ENCODE results near the gene RFX1.
A peak's percentile ranks its signal among the peaks of the same experiment; 100 is the strongest.
"Not testable (repeated sequence)": the region's sequence is repeated elsewhere in the genome, so short reads cannot be mapped to it uniquely, and the experiment has no call there.

RFX1 gene

GRCh38 chr19:13978351-13979243 lies 27.5 kb downstream of the RFX1 start:
- DNase-seq = peak; percentile 68

- DNase-seq = no peak
Measured at GRCh38 chr19:13977803-13978202, 28.3 kb downstream of the RFX1 start.

GRCh38 chr19:13976446-13976845 lies 29.7 kb downstream of the RFX1 start:
- DNase-seq = no peak

- DNase-seq = no peak
Measured at GRCh38 chr19:13975870-13976269, 30.2 kb downstream of the RFX1 start.

DNA sequence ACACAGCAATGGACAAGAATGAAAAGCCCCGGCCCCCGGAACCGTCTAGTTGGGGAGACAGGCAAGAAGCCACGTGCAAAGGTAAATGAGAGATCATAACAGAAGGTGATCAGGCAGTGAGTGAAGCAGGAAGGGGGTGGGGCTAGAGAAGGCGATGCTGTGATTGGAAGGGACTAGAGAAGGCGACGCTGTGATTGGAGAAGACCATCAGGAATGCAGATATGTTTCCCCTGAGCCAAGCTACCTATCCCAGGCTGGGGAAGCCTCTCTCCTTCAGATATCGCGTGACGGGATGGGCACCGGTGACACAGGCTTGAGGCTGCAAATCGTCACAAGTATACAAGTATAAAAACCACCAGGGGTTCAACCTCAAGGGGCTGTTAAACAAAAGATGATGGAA lies 32.0 kb downstream of the RFX1 start:
- no peak for DNase-seq

- DNase-seq = not testable (repeated sequence)
Measured at GRCh38 chr19:13973479-13973878, 32.6 kb downstream of the RFX1 start.

GRCh38 chr19:13972368-13973155 lies 33.6 kb downstream of the RFX1 start:
- DNase-seq = no peak

- not testable (repeated sequence) for DNase-seq
Measured at GRCh38 chr19:13971868-13972267, 34.3 kb downstream of the RFX1 start.

DNA sequence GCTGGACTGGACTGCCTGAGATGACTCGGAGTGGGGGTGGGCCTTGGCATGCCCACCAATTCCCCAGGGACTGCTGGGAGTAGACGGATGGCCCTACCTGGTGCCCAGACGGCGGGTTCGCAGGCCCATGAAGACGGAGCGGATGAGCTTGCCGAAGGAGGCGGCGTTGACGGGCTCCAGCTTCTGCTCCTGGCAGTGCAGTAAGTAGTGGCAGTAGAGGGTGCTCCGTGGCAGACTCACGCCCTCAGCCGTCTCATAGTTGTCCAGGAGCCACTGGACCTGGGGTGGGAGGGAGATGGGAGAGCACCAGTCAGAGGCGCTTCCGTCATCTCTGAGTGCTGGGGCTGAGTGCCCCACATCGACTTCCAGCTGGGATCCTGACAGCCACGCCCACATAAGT lies 36.2 kb downstream of the RFX1 start:
- DNase-seq = no peak

- DNase-seq = no peak
Measured at GRCh38 chr19:13968999-13969398, 37.1 kb downstream of the RFX1 start.

GRCh38 chr19:13968383-13968935 lies 37.7 kb downstream of the RFX1 start:
- no peak for DNase-seq

DNA sequence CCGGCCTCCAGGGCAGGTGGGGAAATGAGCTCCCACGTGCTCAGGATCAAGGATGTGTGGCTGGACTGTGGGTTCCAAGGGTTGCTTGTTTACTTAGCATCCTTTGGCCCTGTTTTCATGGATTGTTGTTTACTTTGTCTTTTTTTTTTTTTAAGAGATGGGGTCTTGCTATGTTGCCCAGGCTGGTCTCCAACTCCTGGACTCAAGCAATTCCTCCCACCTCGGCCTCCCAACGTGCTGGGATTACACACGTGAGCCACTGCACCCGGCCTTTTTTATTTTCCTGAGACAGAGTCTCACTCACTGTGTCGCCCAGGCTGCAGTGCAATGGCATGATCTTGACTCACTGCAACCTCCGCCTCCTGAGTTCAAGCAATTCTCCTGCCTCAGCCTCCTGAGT lies 38.9 kb downstream of the RFX1 start:
- DNase-seq = not testable (repeated sequence)

GRCh38 chr19:13966684-13967128 lies 39.4 kb downstream of the RFX1 start:
- no peak for DNase-seq

- no peak for DNase-seq
Measured at GRCh38 chr19:13965926-13966683, 40.0 kb downstream of the RFX1 start.

DNA sequence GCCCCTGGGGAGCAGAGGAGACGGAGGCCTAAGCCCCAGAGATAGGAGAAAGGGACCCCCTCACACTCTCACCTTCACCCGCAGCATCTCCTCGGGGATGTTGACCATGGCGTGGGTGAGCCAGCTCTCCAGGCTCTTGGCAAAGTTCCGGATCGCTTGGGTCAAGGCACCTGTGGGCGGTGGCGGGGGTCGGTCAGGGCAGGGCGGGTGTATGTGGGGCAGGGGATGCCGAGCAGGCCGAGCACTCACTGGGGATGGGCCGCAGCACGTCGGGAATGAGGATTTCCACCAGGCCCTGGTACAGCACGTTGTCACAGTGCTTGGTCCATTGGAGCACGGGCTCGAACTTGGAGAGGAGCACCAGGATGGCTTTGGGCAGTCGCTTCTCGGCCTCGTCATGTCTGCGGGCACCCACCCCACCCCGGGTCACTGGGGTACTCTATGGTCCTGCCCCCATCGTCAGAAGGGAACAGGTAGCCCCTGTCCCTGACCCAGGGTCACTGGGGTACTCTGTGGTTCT lies 40.7 kb downstream of the RFX1 start:
- no peak for DNase-seq

DNA sequence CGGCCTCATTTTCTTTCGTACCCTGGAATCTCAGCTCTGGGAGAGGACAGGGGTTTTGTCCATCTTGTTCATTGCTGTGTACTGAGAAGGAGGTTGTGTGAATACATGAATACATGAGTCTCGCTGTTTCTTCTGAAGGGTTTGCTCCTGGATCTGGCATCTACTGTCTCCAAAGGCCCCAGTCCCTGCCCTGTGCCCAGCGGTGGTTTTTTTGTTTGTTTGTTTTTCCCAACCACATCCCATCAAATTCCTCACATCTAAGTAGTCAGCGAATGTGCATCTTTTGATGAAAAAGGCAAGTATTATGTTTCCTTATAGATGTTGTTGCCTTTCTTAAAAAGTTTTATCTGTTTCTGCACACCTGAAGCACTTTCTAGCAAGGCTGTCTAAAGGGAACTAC lies 41.3 kb downstream of the RFX1 start:
- no peak for DNase-seq

- no peak for DNase-seq
Measured at GRCh38 chr19:13963603-13964105, 42.5 kb downstream of the RFX1 start.

GRCh38 chr19:13962699-13963602 lies 43.2 kb downstream of the RFX1 start:
- no peak for DNase-seq

GRCh38 chr19:13961826-13962698 lies 44.1 kb downstream of the RFX1 start:
- no peak for DNase-seq

Measured in activated CD8-positive, alpha-beta memory T cell treated with anti-CD3 and anti-CD28 coated beads, Interleukin-2, amount 50 U/mL, for 48 hours (primary cell).